ENCODE results near the gene BSCL2. TPM values are rescaled to one million over a fixed set of nuclear protein-coding genes. Genes with fewer than 3 reads are reported as not detected.
A peak's percentile ranks its signal among the peaks of the same experiment; 100 is the strongest.
"Not testable (repeated sequence)": the region's sequence is repeated elsewhere in the genome, so short reads cannot be mapped to it uniquely, and the experiment has no call there.

BSCL2 gene
- total RNA-seq, 1 experiment from 2014 or later, result 57.4 TPM

DNA sequence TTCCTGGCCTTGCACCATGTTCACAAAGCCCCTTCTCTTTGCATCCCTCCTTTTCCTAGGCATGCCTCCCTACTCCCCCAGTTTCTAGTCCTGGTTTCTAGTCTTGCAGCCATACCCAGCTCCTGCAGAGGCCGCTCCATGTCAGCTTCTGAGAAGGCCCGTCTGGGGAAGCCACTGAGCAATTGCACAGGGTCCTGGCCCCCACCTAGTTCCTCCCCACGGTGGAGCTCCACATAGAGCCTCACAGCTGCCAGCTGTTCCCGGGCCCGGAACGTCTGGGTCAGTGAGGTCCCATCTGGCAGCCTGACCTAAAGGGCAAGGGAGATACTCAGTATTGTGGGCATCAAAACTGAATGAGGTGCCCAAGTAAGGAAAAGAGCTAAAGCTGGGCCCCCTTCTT is 30.5 kb downstream of the BSCL2 start:
- peaks cover 46% of the 10 kb centered on the region for H3K36me3 ChIP-seq
- no peaks in the 10 kb centered on the region for H3K9me3 ChIP-seq
- H3K4me3 ChIP-seq, result no peak overlapping the region
- no peaks in the 10 kb centered on the region for H3K27me3 ChIP-seq
- DNase-seq, result no peak

- not testable (repeated sequence) for H3K27me3 ChIP-seq, DNase-seq, H3K9me3 ChIP-seq, H3K4me3 ChIP-seq
- peaks cover 50% of the 10 kb centered on the region for H3K36me3 ChIP-seq
Measured at GRCh38 chr11:62675415-62675814, 31.8 kb downstream of the BSCL2 start.

- no peaks in the 10 kb centered on the region for H3K9me3 ChIP-seq
- no peaks in the 10 kb centered on the region for H3K27me3 ChIP-seq
- peak overlapping the region; percentile 4; the same call in 1 of the 2 replicates for H3K4me3 ChIP-seq
- H3K36me3 ChIP-seq, result peaks cover 50% of the 10 kb centered on the region
- no peak for DNase-seq
Measured at GRCh38 chr11:62673196-62673525, 34.1 kb downstream of the BSCL2 start.

DNA sequence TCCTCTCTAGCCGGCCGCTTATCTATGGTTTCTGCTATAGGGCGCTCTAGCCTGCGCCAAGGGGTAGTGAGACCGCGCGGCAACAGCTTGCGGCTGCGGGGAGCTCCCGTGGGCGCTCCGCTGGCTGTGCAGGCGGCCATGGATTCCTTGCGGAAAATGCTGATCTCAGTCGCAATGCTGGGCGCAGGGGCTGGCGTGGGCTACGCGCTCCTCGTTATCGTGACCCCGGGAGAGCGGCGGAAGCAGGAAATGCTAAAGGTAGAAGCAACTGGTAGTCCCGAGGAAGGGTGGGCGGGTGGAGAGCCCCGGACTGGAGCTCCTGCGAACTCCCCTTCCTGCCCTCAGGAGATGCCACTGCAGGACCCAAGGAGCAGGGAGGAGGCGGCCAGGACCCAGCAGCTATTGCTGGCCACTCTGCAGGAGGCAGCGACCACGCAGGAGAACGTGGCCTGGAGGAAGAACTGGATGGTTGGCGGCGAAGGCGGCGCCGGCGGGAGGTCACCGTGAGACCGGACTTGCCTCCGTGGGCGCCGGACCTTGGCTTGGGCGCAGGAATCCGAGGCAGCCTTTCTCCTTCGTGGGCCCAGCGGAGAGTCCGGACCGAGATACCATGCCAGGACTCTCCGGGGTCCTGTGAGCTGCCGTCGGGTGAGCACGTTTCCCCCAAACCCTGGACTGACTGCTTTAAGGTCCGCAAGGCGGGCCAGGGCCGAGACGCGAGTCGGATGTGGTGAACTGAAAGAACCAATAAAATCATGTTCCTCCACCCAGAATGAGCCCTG is 35.4 kb downstream of the BSCL2 start, which contains the start of the genes LBHD1 and UQCC3:
Gene LBHD1, minus strand, starts transcription at position 660 of the 782 bp plus-strand sequence. CDS start 2,236 bp downstream, outside the sequence.
Gene UQCC3, plus strand, starts transcription at position 66 of the 782 bp plus-strand sequence. Its CDS starts 73 bp downstream, at position 139.
- no peaks in the 10 kb centered on the region for H3K27me3 ChIP-seq
- peak within 1 kb of the TSS; percentile 97 for H3K4me3 ChIP-seq
- DNase-seq, result peak; percentile 85
- H3K36me3 ChIP-seq, result peaks cover 52% of the 10 kb centered on the region
- H3K9me3 ChIP-seq, result no peaks in the 10 kb centered on the region

DNA sequence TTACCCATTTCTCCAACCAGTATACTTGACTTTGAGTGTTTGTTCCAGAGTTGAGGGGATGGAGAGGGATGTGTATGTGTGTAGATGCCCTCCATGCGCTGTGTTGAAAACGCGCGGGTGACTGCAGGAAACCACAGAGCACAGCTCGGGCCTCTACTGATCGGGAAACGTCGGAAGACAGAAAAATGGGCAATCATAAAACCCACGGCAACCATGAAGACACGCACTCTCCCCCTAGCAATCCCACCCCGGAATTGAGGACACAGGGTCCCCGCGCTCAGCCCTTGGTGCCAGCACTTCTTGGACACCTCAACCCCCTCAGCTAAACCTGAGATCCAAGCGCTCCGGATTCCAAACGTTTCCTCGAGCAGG is 36.0 kb downstream of the BSCL2 start:
- Histone ChIP-seq H3K27me3 (no peaks in the 10 kb centered on the region), H3K4me3 (peak overlapping the region; percentile 97), H3K9me3 (no peaks in the 10 kb centered on the region), H3K36me3 (peaks cover 56% of the 10 kb centered on the region)
- DNase-seq, result no peak

DNA sequence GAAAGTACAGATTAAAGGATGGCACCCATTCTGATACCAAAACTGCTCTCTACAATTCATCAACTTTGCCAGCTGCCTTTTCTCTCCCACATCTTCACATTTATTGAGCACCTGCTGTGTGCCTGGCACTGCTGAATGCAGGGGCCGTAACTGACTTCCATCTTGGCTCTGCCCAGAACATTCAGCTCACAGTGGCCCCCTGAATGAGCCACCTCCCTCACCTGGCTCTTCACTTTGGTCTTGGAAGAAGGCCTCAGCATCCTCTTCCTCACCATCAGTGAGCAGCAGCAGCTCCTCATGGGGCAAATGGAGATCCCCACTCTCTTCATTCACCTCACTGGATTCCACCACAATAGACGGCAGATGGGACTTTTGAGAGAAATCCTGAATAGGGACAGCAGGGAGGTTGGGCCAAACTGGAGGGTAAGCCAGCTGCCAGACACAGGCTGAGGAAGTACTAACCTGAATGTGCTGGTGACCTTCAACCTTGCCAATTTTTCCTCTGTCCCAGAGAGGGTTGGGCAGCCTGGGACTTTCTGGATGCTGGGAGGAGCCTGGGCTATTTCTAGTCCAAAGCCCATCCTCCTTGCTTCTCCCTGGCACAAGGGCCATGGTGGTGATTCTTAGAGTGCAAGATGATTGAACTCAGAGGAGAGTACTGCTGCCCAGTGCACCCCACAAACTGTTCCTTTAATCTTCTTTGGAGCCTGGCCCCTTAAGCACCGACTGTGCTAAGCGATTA is 37.6 kb downstream of the BSCL2 start:
- H3K4me3 ChIP-seq, result no peak overlapping the region
- H3K9me3 ChIP-seq, result no peaks in the 10 kb centered on the region
- DNase-seq, result peak; percentile 33
- H3K27me3 ChIP-seq, result no peaks in the 10 kb centered on the region
- peaks cover 55% of the 10 kb centered on the region for H3K36me3 ChIP-seq

GRCh38 chr11:62667460-62667859 is 39.8 kb downstream of the BSCL2 start:
- DNase-seq, result no peak
- Histone ChIP-seq H3K4me3 (peak overlapping the region; percentile 92), H3K27me3 (no peaks in the 10 kb centered on the region), H3K9me3 (no peaks in the 10 kb centered on the region), H3K36me3 (peaks cover 46% of the 10 kb centered on the region)

DNA sequence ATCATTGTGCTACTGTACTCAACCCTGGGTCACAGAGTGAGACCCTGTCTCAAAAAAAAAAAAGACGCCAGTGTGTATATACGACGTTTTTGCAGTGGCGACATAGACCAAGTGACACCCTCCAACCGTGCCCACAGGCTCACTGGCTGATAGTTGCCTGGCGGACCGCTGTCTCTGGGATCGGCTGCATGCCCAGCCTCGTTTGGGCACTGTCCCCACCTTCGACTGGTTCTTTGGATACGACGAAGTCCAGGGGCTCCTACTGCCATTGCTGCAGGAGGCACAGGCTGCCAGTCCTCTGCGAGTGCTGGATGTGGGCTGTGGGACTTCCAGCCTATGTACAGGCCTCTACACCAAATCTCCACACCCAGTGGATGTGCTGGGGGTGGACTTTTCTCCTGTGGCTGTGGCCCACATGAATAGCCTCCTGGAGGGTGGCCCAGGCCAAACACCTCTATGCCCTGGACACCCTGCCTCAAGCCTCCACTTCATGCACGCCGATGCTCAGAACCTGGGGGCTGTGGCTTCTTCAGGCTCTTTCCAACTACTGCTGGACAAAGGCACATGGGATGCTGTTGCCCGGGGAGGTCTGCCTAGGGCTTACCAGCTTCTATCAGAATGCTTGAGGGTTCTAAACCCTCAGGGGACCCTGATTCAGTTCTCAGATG is 40.8 kb downstream of the BSCL2 start:
- Histone ChIP-seq H3K4me3 (peak overlapping the region; percentile 92), H3K27me3 (no peaks in the 10 kb centered on the region), H3K36me3 (peaks cover 47% of the 10 kb centered on the region), H3K9me3 (no peaks in the 10 kb centered on the region)
- no peak for DNase-seq

DNA sequence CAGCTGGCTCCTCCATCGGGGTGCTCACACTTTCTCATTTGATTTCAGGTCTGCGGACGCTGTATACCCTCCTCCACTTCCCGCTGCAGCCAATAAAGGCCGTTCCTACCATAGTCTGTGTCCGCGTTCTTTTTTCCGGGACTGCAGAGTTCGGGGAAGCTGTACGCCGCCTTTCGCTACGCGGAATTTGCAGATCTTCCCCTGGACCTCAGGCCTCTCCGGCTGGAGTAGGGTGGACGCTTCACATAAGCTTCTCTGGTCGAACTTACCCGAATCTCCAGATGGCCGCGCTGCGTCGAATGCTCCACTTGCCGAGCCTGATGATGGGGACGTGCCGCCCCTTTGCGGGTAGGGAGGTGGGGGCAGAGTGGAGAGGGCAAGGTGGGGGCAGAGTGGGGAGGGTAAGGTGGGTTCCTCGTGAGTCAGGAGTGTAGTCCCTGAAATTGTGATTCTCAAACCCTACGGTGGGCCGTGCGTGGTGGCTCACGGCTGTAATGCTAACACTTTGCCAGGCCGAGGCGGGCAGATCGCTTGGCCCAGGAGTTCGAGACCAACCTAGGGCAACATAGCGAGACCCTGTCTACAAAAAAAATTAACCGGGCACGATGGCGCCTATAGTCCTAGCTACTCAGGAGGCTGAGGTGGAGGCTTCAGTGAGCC is 41.5 kb downstream of the BSCL2 start:
- H3K9me3 ChIP-seq, result no peaks in the 10 kb centered on the region
- peak; percentile 57 for DNase-seq
- H3K4me3 ChIP-seq, result peak overlapping the region; percentile 92
- H3K27me3 ChIP-seq, result no peaks in the 10 kb centered on the region
- peaks cover 51% of the 10 kb centered on the region for H3K36me3 ChIP-seq

- Histone ChIP-seq H3K4me3 (peak within 1 kb of the TSS; percentile 92), H3K36me3 (peaks cover 53% of the 10 kb centered on the region), H3K9me3 (no peaks in the 10 kb centered on the region), H3K27me3 (no peaks in the 10 kb centered on the region)
- DNase-seq, result peak; percentile 91
Measured at GRCh38 chr11:62665075-62665598, 42.1 kb downstream of the BSCL2 start, which contains the start of the genes C11orf98 and CSKMT. C11orf98 (minus strand) TSS chr11:62665210; CDS start chr11:62665169, 41 bp downstream. CSKMT (plus strand) TSS chr11:62665312; CDS start chr11:62665880, 568 bp downstream.

DNA sequence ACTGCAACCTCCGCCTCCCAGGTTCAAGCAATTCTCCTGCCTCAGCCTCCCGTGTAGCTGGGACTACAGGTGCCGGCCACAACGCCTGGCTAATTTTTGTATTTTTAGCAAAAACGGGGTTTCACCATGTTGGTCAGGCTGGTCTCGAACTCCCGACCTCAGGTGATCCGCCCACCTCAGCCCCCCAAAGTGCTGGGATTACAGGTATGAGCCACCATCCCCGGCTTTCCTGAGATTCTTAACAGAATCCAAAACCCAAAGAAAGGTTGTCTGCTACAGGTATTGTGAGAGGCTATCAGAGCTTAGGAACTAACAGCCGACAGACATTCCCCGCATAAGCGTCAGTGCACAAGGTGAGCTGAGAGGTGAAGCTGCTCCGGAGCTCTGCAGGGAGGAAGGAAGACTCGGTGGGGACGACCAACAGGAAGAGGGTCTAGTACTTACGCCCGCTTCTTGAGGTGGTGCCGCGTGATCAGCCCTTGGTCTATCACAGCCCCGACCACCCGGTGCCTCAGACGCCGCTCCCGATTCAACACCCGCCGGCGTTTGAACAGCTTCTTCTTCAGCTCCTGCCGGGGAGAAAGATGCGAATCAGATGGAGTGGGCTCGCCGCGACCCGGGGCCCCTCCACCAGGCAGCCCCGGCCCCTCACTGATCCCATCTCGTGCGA is 42.7 kb downstream of the BSCL2 start:
- no peaks in the 10 kb centered on the region for H3K27me3 ChIP-seq
- no peaks in the 10 kb centered on the region for H3K9me3 ChIP-seq
- peak overlapping the region; percentile 92 for H3K4me3 ChIP-seq
- peaks cover 53% of the 10 kb centered on the region for H3K36me3 ChIP-seq
- DNase-seq, result peak; percentile 42

- Histone ChIP-seq H3K36me3 (peaks cover 12% of the 10 kb centered on the region), H3K27me3 (no peaks in the 10 kb centered on the region), H3K9me3 (no peaks in the 10 kb centered on the region), H3K4me3 (no peak overlapping the region)
- DNase-seq, result no peak
Measured at GRCh38 chr11:62656796-62657429, 50.3 kb downstream of the BSCL2 start.

- Histone ChIP-seq H3K4me3 (no peak overlapping the region), H3K36me3 (peaks cover 11% of the 10 kb centered on the region), H3K27me3 (no peaks in the 10 kb centered on the region), H3K9me3 (no peaks in the 10 kb centered on the region)
- peak; percentile 24 for DNase-seq
Measured at GRCh38 chr11:62654297-62654696, 52.9 kb downstream of the BSCL2 start.

DNA sequence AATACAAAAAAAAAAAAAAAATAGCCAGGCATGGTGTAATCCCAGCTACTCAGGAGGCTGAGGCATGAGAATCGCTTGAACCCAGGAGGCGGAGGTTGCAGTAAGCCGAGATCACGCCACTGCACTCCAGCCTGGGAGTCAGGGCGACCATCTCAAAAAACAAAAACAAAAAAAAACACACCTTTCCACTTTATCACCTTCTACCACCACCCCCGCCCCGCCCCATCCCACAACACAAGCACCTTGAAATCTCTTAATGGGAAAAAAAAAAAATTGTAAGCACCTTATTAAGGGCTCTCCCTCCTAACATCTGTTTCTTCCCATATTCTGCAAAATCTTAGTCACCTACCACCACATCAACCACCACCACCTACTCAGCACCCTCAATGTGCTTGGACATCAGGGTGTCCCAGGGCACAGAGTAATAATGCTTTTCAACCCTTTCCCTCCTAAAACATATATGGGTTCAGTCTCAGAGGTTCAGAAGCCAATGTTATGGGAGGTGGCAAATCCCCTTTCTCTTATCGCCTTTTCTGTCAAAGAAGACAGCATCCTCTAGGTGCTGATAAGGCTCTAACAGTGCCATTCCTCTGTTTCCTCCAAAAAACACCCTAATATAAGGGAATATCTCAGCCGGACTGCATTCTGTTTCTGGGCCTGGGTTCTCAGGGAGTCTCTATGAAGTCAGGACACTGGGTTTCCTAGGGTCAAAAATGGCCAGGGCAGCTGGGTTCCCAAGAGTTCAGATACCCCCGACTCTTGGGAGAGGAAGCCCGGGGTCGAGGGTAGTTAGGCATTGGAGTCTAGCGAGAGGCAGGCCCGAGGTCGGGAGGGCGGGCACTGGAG is 54.8 kb downstream of the BSCL2 start:
- Histone ChIP-seq H3K27me3 (no peaks in the 10 kb centered on the region), H3K36me3 (peaks cover 25% of the 10 kb centered on the region), H3K4me3 (peak overlapping the region; percentile 89), H3K9me3 (no peaks in the 10 kb centered on the region)
- no peak for DNase-seq

DNA sequence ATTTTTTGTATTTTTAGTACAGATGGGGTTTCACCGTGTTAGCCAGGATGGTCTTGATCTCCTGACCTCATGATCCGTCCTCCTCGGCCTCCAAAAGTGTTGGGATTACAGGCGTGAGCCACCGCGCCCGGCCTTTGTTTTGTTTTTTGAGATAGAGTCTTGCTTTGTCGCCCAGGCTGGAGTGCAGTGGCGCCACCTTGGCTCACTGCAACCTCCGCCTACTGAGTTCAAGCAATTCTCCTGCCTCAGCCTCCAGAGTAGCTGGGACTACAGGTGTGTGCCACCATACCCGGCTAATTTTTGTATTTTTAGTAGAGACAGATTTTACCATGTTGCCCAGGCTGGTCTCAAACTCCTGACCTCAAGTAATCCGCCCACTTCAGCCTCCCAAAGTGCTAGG is 56.9 kb downstream of the BSCL2 start:
- H3K9me3 ChIP-seq, H3K4me3 ChIP-seq, H3K27me3 ChIP-seq, DNase-seq: not testable (repeated sequence)
- H3K36me3 ChIP-seq, result peaks cover 37% of the 10 kb centered on the region
